H9 (cell line): ENCODE results near the gene FBN3. TPM values are rescaled to one million over a fixed set of nuclear protein-coding genes. Genes with fewer than 3 reads are reported as not detected.

Experiments used
- DNase-seq: peaks from one replicate; pipeline ENCODE4 v3.0.0-alpha.2; 2017
- H2AFZ ChIP-seq: one replicate; pipeline ENCODE4 v1.6.1; 2013; ENCODE audit warnings: mild to moderate bottlenecking, low read length, control low read depth, moderate library complexity
- H2AK5ac ChIP-seq: 2 replicates; pipeline ENCODE4 v1.6.1; 2013; ENCODE audit warnings: low read length, control low read depth, mixed read lengths; ENCODE audit not compliant: insufficient read length
- H2BK120ac ChIP-seq: one replicate; pipeline ENCODE4 v1.6.1; 2013; ENCODE audit warnings: low read depth, mild to moderate bottlenecking, low read length, control low read depth, inconsistent platforms; ENCODE audit not compliant: poor library complexity, severe bottlenecking
- H2BK12ac ChIP-seq: 2 replicates; pipeline ENCODE4 v1.6.1; 2013; ENCODE audit warnings: low read length, control low read depth, mixed read lengths, low read depth; ENCODE audit not compliant: insufficient read length
- H2BK15ac ChIP-seq: 2 replicates; pipeline ENCODE4 v1.6.1; 2013; ENCODE audit warnings: low read depth, low read length, control low read depth
- H2BK20ac ChIP-seq: one replicate; pipeline ENCODE4 v1.6.1; 2013; ENCODE audit warnings: low read depth, mild to moderate bottlenecking, low read length, control low read depth, inconsistent platforms; ENCODE audit not compliant: poor library complexity, severe bottlenecking
- H2BK5ac ChIP-seq: 2 replicates; pipeline ENCODE4 v1.6.1; 2013; ENCODE audit warnings: low read length, control low read depth, mixed read lengths; ENCODE audit not compliant: insufficient read length
- H3K14ac ChIP-seq: 2 replicates; pipeline ENCODE4 v1.6.1; 2013; ENCODE audit warnings: low read length, control low read depth; ENCODE audit not compliant: insufficient read depth
- H3K18ac ChIP-seq: 2 replicates; pipeline ENCODE4 v1.6.1; 2013; ENCODE audit warnings: low read depth, mild to moderate bottlenecking, mixed read lengths, low read length, control low read depth; ENCODE audit not compliant: insufficient read length
- H3K23ac ChIP-seq: 2 replicates; pipeline ENCODE4 v1.6.1; 2013; ENCODE audit warnings: low read length, control low read depth, mixed read lengths, low read depth; ENCODE audit not compliant: insufficient read length
- H3K23me2 ChIP-seq: 2 replicates; pipeline ENCODE4 v1.6.1; 2013; ENCODE audit warnings: low read depth, mild to moderate bottlenecking, mixed read lengths, low read length, control low read depth; ENCODE audit not compliant: insufficient read length, poor library complexity, severe bottlenecking
- H3K27ac ChIP-seq: 2 replicates; pipeline ENCODE4 v1.5.1; 2013; ENCODE audit warnings: low read length, control low read depth, mixed read lengths, low read depth; ENCODE audit not compliant: insufficient read length
- H3K27me3 ChIP-seq: 2 replicates; pipeline ENCODE4 v1.6.1; 2013; ENCODE audit warnings: low read length, control low read depth, inconsistent platforms; ENCODE audit not compliant: insufficient read depth
- H3K4ac ChIP-seq: 2 replicates; pipeline ENCODE4 v1.6.1; 2013; ENCODE audit warnings: low read depth, mild to moderate bottlenecking, control low read depth, inconsistent platforms, low read length, moderate library complexity
- H3K4me1 ChIP-seq: 2 replicates; pipeline ENCODE4 v1.6.1; 2013; ENCODE audit warnings: low read length, control low read depth, inconsistent platforms; ENCODE audit not compliant: insufficient read depth
- H3K4me2 ChIP-seq: 2 replicates; pipeline ENCODE4 v1.6.1; 2013; ENCODE audit warnings: low read length, control low read depth, mixed read lengths; ENCODE audit not compliant: insufficient read length, insufficient read depth
- H3K56ac ChIP-seq: 2 replicates; pipeline ENCODE4 v1.6.1; 2013; ENCODE audit warnings: low read depth, mild to moderate bottlenecking, mixed read lengths, low read length, control low read depth; ENCODE audit not compliant: insufficient read length
- H3K79me1 ChIP-seq: 2 replicates; pipeline ENCODE4 v1.6.1; 2013; ENCODE audit warnings: low read depth, mild to moderate bottlenecking, moderate library complexity, low read length, control low read depth, inconsistent platforms; ENCODE audit not compliant: insufficient read depth, poor library complexity, severe bottlenecking
- H3K79me2 ChIP-seq: 2 replicates; pipeline ENCODE4 v1.6.1; 2013; ENCODE audit warnings: low read length, control low read depth, inconsistent platforms; ENCODE audit not compliant: insufficient read depth
- H3K9ac ChIP-seq: 2 replicates; pipeline ENCODE4 v1.6.1; 2013; ENCODE audit warnings: low read length, control low read depth, mixed read lengths; ENCODE audit not compliant: insufficient read length; ENCODE audit errors: extremely low read depth
- H3K9me3 ChIP-seq: one replicate; pipeline ENCODE4 v1.6.1; 2013; ENCODE audit warnings: low read depth, low read length, inconsistent platforms; ENCODE audit not compliant: control insufficient read depth
- H3T11ph ChIP-seq: one replicate; pipeline ENCODE4 v1.6.1; 2013; ENCODE audit warnings: mild to moderate bottlenecking, low read length, control low read depth, inconsistent platforms
- H4K20me1 ChIP-seq: one replicate; pipeline ENCODE4 v1.6.1; 2013; ENCODE audit not compliant: control insufficient read depth, insufficient read length, insufficient read depth
- H4K5ac ChIP-seq: 2 replicates; pipeline ENCODE4 v1.6.1; 2013; ENCODE audit warnings: low read depth, mild to moderate bottlenecking, mixed read lengths, low read length, control low read depth; ENCODE audit not compliant: insufficient read length
- H4K8ac ChIP-seq: replicated peaks from 2 replicates; pipeline ENCODE4 v1.6.1; 2013; ENCODE audit warnings: low read length, control low read depth, mixed read lengths, low read depth; ENCODE audit not compliant: insufficient read length
- H4K91ac ChIP-seq: 2 replicates; pipeline ENCODE4 v1.6.1; 2013; ENCODE audit warnings: low read depth, mild to moderate bottlenecking, moderate library complexity, mixed read lengths, low read length, control low read depth; ENCODE audit not compliant: insufficient read length
- H3K27ac Mint-ChIP-seq, 3 experiments: 2 replicates in 2 of 3; 3 replicates in 1 of 3; pipeline ENCODE4 v1.8.0; 2020 to 2021; ENCODE audit warnings: mixed read lengths in 3 of 3, mild to moderate bottlenecking in 1 of 3, moderate library complexity in 1 of 3
- H3K27me3 Mint-ChIP-seq: 2 replicates; pipeline ENCODE4 v1.8.0; 2021; ENCODE audit warnings: low read depth, mild to moderate bottlenecking, moderate library complexity, mixed read lengths
- H3K36me3 Mint-ChIP-seq, 3 experiments: 2 replicates in 2 of 3; 3 replicates in 1 of 3; pipeline ENCODE4 v1.8.0; 2020 to 2021; ENCODE audit warnings: low read depth in 3 of 3, mixed read lengths in 3 of 3; ENCODE audit not compliant: insufficient read depth in 1 of 3
- H3K4me1 Mint-ChIP-seq, 2 experiments: 2 replicates each; pipeline ENCODE4 v1.8.0; 2020; ENCODE audit warnings: mixed read lengths in 2 of 2
- H3K4me3 Mint-ChIP-seq, 2 experiments: 2 replicates in 1 of 2; 3 replicates in 1 of 2; pipeline ENCODE4 v1.8.0; 2020 to 2021; ENCODE audit warnings: mild to moderate bottlenecking in 2 of 2, mixed read lengths in 2 of 2, moderate library complexity in 1 of 2
- H3K9me3 Mint-ChIP-seq, 2 experiments: 2 replicates in 1 of 2; 3 replicates in 1 of 2; pipeline ENCODE4 v1.8.0; 2020; ENCODE audit warnings: mild to moderate bottlenecking in 2 of 2, mixed read lengths in 2 of 2, moderate library complexity in 1 of 2
- WGBS: extraction: QIAGEN DNeasy Blood & Tissue Kit; methylation state at CpG from one replicate; pipeline ENCODE4 v1.1.7; 2013; ENCODE audit warnings: missing lambda C conversion rate, low lambda C conversion rate, mixed read lengths; ENCODE audit not compliant: insufficient read length; ENCODE audit errors: extremely low coverage; 5-methylcytosine and 5-hydroxymethylcytosine counted together
- total RNA-seq: library from RNA; stranded (reverse); gene quantifications from 2 replicates; pipeline ENCODE4 v1.2.1, GENCODE V29; 2021
- TF ChIP-seq, protein P1 (sequence below): fragments of 200-600 bp; sonication (generic); conservative IDR thresholded peaks from 3 replicates; pipeline ENCODE4 v1.8.0; 2021; ENCODE audit warnings: antibody characterized with exemption, mild to moderate bottlenecking

FBN3 gene
- total RNA-seq, 1 experiment from 2014 or later = 31.0 TPM

DNA sequence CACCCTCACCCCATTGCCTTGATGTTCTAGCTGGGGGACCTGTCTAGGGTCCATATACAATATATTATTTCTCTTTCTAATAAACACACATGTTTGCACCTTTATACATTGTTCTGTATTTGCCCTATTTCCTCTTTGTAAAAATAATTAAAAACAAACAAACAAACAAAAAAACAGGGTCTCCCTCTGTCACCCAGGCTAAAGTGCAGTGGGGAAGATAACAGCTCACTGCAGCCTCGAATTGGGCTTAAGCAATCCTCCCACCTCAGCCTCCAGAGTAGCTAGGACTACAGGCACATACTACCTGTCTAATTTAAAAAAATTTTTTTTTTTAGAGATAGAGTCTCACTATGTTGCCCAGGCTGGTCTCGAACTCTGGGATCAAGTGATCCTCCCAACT lies 5.9 kb upstream of the FBN3 start:
- TF ChIP-seq, protein P1, sequence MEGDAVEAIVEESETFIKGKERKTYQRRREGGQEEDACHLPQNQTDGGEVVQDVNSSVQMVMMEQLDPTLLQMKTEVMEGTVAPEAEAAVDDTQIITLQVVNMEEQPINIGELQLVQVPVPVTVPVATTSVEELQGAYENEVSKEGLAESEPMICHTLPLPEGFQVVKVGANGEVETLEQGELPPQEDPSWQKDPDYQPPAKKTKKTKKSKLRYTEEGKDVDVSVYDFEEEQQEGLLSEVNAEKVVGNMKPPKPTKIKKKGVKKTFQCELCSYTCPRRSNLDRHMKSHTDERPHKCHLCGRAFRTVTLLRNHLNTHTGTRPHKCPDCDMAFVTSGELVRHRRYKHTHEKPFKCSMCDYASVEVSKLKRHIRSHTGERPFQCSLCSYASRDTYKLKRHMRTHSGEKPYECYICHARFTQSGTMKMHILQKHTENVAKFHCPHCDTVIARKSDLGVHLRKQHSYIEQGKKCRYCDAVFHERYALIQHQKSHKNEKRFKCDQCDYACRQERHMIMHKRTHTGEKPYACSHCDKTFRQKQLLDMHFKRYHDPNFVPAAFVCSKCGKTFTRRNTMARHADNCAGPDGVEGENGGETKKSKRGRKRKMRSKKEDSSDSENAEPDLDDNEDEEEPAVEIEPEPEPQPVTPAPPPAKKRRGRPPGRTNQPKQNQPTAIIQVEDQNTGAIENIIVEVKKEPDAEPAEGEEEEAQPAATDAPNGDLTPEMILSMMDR = no peak

More for the DNA sequence above, 5.9 kb upstream of the FBN3 start:
- Histone ChIP-seq H3K4me1 (no peaks in the 10 kb centered on the region), H3K79me2 (no peaks in the 10 kb centered on the region), H2AFZ (no peak overlapping the region), H3K4ac (no peak overlapping the region), H3K23me2 (no peaks in the 10 kb centered on the region), H3K9me3 (no peaks in the 10 kb centered on the region), H3K9ac (no peak overlapping the region), H4K8ac (no peak overlapping the region), H3K4me2 (no peak overlapping the region), H3K56ac (no peak overlapping the region), H2AK5ac (no peak overlapping the region), H2BK20ac (no peak overlapping the region), H3K18ac (no peak overlapping the region), H2BK12ac (no peak overlapping the region), H3K27ac (no peak overlapping the region), H4K20me1 (no peaks in the 10 kb centered on the region), H3K14ac (no peak overlapping the region), H3K79me1 (no peaks in the 10 kb centered on the region), H3K27me3 (no peaks in the 10 kb centered on the region), H2BK5ac (no peak overlapping the region), H4K5ac (no peak overlapping the region), H2BK120ac (no peak overlapping the region), H2BK15ac (no peak overlapping the region), H4K91ac (no peak overlapping the region), H3K23ac (no peak overlapping the region), H3T11ph (no peak overlapping the region)
- no peak for DNase-seq
- Mint-ChIP-seq H3K27me3 (peaks cover 11% of the 10 kb centered on the region), H3K4me1 (peaks cover 14 to 18% of the 10 kb centered on the region in 2 experiments), H3K27ac (no peak overlapping the region), H3K4me3 (no peak overlapping the region), H3K36me3 (no peaks in the 10 kb centered on the region), H3K9me3 (no peaks in the 10 kb centered on the region)
- WGBS = no CpG with 5 or more reads among the region's 2 CpGs
